GM12874 (cell line): ENCODE measurements around the gene PRTFDC1.

ENCODE experiments used
- CTCF ChIP-seq: IDR thresholded peaks from 2 replicates; pipeline ENCODE4 v1.5.1; 2011; ENCODE audit warnings: low read depth, mild to moderate bottlenecking, control low read depth, low read length, moderate library complexity; ENCODE audit not compliant: insufficient read depth

PRTFDC1 gene

GRCh38 chr10:24988831-24989640, 36.6 kb upstream of the PRTFDC1 start:
- no peak for TF ChIP-seq CTCF

- TF ChIP-seq CTCF, result no peak
Measured at GRCh38 chr10:24984906-24985305, 32.5 kb upstream of the PRTFDC1 start.

- TF ChIP-seq CTCF, result no peak
Measured at GRCh38 chr10:24983946-24984345, 31.5 kb upstream of the PRTFDC1 start.

- no peak for TF ChIP-seq CTCF
Measured at GRCh38 chr10:24983130-24983529, 30.7 kb upstream of the PRTFDC1 start.

- TF ChIP-seq CTCF, result no peak
Measured at GRCh38 chr10:24982319-24983112, 30.1 kb upstream of the PRTFDC1 start.

- no peak for TF ChIP-seq CTCF
Measured at GRCh38 chr10:24981161-24981710, 28.8 kb upstream of the PRTFDC1 start.

GRCh38 chr10:24979685-24980084, 27.3 kb upstream of the PRTFDC1 start:
- TF ChIP-seq CTCF, result no peak
